HG03039 (cell line): ENCODE measurements around the gene MFGE8.

Source experiments
- ATAC-seq: cut with Tn5 transposase; IDR thresholded peaks from one replicate; pipeline ENCODE4 v1.9.1; 2021; ENCODE audit warnings: mild to moderate bottlenecking, moderate library complexity; ENCODE audit not compliant: unreplicated experiment

The MFGE8 gene

GRCh38 chr15:88874684-88875083, 38.5 kb downstream of the MFGE8 start:
- ATAC-seq: no peak

GRCh38 chr15:88874275-88874674, 38.9 kb downstream of the MFGE8 start:
- ATAC-seq: no peak

- no peak for ATAC-seq
Observed at GRCh38 chr15:88873786-88874185, 39.4 kb downstream of the MFGE8 start.

- no peak for ATAC-seq
Observed at GRCh38 chr15:88872706-88873105, 40.5 kb downstream of the MFGE8 start.

GRCh38 chr15:88872106-88872505, 41.1 kb downstream of the MFGE8 start:
- no peak for ATAC-seq

- ATAC-seq: no peak
Observed at GRCh38 chr15:88871313-88871712, 41.9 kb downstream of the MFGE8 start.

GRCh38 chr15:88866295-88866881, 46.8 kb downstream of the MFGE8 start:
- ATAC-seq: no peak

GRCh38 chr15:88865498-88866099, 47.6 kb downstream of the MFGE8 start:
- no peak for ATAC-seq

GRCh38 chr15:88864861-88865497, 48.2 kb downstream of the MFGE8 start:
- no peak for ATAC-seq

- no peak for ATAC-seq
Observed at GRCh38 chr15:88863412-88863811, 49.8 kb downstream of the MFGE8 start.

GRCh38 chr15:88860212-88860611, 53.0 kb downstream of the MFGE8 start:
- ATAC-seq: no peak

- no peak for ATAC-seq
Observed at GRCh38 chr15:88859550-88859949, 53.6 kb downstream of the MFGE8 start.

GRCh38 chr15:88858934-88859333, 54.2 kb downstream of the MFGE8 start:
- no peak for ATAC-seq

GRCh38 chr15:88852476-88852875, 60.7 kb downstream of the MFGE8 start:
- ATAC-seq: no peak

GRCh38 chr15:88849376-88850072, 63.7 kb downstream of the MFGE8 start:
- no peak for ATAC-seq
